AG10803 (cell line): ENCODE measurements around the gene LCP1.

Source experiments
- DNase-seq: peaks from one replicate; pipeline ENCODE4 v3.0.0; 2010; ENCODE audit warnings: low read depth
- H3K4me3 ChIP-seq: 2 replicates; pipeline ENCODE4 v1.5.1; 2011; ENCODE audit warnings: mild to moderate bottlenecking, low read length, control low read depth
- TF ChIP-seq, protein P1 (sequence below): conservative IDR thresholded peaks from 2 replicates; pipeline ENCODE4 v1.5.1; 2011; ENCODE audit warnings: mild to moderate bottlenecking, low read length, control low read depth, inconsistent platforms

Gene LCP1

GRCh38 chr13:46173656-46174055, 8.3 kb downstream of the LCP1 start:
- H3K4me3 ChIP-seq = no peak overlapping the region
- DNase-seq = no peak
- TF ChIP-seq, protein P1, sequence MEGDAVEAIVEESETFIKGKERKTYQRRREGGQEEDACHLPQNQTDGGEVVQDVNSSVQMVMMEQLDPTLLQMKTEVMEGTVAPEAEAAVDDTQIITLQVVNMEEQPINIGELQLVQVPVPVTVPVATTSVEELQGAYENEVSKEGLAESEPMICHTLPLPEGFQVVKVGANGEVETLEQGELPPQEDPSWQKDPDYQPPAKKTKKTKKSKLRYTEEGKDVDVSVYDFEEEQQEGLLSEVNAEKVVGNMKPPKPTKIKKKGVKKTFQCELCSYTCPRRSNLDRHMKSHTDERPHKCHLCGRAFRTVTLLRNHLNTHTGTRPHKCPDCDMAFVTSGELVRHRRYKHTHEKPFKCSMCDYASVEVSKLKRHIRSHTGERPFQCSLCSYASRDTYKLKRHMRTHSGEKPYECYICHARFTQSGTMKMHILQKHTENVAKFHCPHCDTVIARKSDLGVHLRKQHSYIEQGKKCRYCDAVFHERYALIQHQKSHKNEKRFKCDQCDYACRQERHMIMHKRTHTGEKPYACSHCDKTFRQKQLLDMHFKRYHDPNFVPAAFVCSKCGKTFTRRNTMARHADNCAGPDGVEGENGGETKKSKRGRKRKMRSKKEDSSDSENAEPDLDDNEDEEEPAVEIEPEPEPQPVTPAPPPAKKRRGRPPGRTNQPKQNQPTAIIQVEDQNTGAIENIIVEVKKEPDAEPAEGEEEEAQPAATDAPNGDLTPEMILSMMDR = no peak

- TF ChIP-seq, protein P1 = no peak
- no peak overlapping the region for H3K4me3 ChIP-seq
- DNase-seq = no peak
Measured at GRCh38 chr13:46172531-46172991, 9.4 kb downstream of the LCP1 start.

DNA sequence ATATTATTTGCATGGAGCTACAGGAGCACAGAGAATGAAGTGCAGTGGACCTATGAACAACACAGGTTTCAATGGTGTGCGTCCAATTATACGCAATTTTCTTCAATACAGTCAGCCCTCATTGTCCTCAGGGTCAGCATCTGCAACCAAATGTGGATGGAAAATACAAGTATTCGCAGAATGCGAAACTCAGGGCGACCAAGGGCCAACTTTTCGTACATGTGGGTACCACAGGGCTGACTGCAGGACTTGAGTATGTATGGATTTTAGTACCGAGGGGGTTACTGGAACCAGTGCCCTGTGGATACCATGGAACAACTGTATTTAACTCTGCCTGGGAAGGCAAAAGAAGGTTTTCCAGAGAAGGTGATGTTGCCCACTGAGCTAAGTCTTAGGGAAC, 10.2 kb downstream of the LCP1 start:
- no peak for DNase-seq
- no peak overlapping the region for H3K4me3 ChIP-seq
- TF ChIP-seq, protein P1 = no peak

GRCh38 chr13:46171217-46171616, 10.8 kb downstream of the LCP1 start:
- TF ChIP-seq, protein P1 = no peak
- H3K4me3 ChIP-seq = no peak overlapping the region
- no peak for DNase-seq

- TF ChIP-seq, protein P1 = no peak
- no peak overlapping the region for H3K4me3 ChIP-seq
- no peak for DNase-seq
Measured at GRCh38 chr13:46170687-46171086, 11.3 kb downstream of the LCP1 start.

DNA sequence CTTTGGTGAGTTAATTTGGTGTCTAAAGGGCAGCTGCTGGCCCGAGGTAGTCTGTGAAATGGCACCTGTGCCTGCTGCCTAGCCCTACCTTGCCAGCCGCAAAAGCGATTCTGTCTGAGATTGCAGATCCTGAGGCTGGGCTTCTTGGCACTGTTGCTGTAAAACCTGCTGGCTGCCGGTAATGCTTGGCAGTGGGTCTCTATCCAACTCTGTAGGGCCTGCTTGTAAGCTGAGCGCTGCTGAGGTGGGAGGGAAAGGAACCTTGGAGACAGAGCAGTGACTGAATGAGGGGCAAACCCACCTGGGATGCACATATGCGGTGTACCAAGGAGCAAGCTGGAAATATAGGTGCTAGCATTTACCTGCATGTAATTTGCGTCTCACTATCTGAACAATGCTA, 11.7 kb downstream of the LCP1 start:
- TF ChIP-seq, protein P1 = no peak
- H3K4me3 ChIP-seq = no peak overlapping the region
- DNase-seq = no peak

DNA sequence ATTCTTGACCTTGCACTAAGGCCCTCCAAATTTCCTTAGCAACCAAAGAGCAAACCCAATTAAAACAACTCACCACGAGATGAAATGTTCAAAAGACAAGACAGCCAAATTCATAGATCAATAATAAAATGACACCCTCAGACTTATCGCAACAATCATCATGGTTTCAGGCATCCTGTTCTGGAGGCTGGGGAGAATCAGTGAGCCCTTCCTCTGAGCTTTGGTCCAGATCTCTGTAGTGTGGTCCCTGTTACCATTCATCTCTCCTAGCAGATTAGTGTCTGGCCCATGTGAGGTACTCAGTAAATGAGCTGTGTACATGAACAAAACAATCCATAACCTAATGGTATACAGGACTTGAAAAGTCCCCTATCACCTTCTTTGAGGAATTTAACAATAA, 12.2 kb downstream of the LCP1 start:
- TF ChIP-seq, protein P1 = no peak

More for the DNA sequence above, 12.2 kb downstream of the LCP1 start:
- DNase-seq = no peak
- H3K4me3 ChIP-seq = no peak overlapping the region
